Measurements from ENCODE around the gene KCTD13.

Gene KCTD13, protein sequence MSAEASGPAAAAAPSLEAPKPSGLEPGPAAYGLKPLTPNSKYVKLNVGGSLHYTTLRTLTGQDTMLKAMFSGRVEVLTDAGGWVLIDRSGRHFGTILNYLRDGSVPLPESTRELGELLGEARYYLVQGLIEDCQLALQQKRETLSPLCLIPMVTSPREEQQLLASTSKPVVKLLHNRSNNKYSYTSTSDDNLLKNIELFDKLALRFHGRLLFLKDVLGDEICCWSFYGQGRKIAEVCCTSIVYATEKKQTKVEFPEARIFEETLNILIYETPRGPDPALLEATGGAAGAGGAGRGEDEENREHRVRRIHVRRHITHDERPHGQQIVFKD

DNA sequence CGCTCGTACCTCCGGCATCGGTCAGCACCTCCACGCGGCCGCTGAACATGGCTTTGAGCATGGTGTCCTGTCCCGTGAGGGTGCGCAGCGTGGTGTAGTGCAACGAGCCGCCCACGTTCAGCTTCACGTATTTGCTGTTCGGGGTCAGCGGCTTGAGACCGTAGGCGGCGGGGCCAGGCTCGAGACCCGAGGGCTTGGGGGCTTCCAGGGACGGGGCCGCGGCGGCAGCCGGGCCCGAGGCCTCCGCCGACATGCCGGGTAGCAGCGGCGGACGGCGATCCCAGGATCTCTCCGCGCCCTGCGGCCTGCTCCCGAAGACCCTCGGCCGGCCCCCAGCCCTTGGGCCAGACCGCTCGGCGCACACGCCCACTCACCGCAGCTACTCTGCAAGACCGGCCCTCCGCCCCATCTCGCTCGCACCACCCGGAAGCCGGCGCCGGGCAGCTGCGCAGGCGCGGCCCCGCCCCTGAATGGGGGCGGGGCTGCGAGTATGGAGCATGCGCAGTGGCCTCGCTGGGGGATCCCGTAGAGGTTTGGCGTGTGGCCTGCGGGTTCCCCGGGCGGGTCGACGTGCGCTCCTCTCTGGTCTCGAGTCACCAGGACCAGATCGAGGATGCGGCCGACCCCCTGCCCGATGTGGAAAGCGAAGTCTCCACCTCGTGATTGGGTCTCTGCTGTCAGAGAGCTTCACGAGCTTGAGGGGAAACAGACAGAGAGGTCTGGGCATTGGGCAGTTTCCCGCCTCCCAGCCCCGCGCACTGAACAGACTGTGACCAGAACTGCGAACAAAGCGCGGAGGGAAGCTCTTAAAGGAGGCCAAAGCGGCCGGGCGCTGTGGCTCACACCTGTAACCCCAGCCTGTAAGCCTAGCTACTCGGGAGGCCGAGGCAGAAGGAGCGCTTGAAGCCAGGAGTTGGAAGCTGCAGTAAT is at the start of gene KCTD13:
Gene KCTD13 (minus strand): TSS at position 446 of the 930 bp plus-strand sequence. CDS start 193 bp downstream, at position 253.
- in situ Hi-C loops (cut with HindIII; ENCODE audit: low pct_unique_long_range_greater_than_20kb, low sequenced_read_pairs), result no loop called here

DNA sequence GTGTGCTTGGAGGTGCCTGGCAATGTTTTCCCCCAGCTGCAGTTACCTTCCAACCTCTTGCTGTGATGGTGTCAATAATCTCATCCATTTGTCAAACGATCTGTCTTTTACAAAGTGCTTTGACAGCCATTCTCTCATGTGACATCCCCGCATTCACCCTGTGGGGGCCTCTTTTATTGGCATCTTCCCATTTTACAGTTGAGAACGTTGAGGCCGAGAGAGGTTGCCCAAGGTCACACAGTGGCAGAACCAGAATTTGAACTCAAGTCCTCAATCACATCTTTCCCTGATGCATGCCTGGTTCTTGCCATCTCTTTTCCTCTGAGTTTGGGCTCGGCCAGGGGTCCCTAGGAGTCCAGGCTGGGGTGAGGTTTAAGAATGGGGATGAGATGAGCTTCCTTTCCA is 49.1 kb upstream of the KCTD13 start:
- TF ChIP-seq JUND (IDR thresholded peaks at IDR 0.05; ENCODE audit: low read depth), result no peak
- DNase-seq (ENCODE audit: low read depth in 1 of 2, low spot score in 1 of 2), result no peak
- in situ Hi-C loops (cut with HindIII; ENCODE audit: low pct_unique_long_range_greater_than_20kb, low sequenced_read_pairs), result no loop called here

More for the DNA sequence above, at the start of gene KCTD13:
- peak; percentile 87 to 97 for DNase-seq (ENCODE audit: low read depth in 1 of 2, low spot score in 1 of 2)
- TF ChIP-seq JUND (IDR thresholded peaks at IDR 0.05; ENCODE audit: low read depth), result no peak

DNA sequence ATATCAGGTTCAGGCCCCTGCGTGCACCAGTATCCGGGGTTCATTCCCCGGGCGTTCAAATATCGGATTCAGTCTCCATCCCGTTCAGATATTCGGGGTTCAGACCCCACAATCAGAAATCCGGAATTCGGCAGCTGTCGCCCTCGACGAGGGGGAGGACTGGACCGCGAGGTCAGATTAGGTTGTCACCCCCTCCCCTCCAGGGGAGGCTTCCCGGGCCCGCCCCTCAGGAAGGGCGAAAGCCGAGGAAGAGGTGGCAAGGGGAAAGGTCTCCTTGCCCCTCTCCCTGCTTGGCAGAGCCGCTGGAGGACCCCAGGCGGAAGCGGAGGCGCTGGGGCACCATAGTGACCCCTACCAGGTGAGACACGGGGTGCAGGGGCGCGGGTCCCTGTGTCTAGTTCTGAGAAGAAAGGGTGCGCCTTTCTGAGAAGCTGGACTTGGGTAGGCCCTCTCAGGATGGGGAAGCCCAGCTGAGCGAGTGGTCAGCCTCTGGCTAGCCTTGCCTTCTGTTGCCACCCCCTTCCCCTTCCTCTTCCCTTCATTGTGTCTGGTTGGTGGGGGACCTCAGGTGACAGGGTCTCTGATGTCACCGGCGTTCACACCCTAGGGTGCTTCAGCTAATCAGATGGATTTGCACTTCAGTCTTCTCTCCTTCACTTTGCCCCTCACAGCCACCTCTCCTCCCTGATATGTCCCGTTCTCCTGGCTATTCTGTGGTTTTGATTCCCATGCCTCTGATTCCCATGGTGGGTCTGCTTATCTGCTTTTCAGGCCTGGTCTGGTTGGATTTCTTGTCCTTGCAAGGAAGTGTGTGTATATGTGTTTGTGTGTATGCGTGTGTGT is 48.5 kb upstream of the KCTD13 start:
- in situ Hi-C loops (cut with HindIII; ENCODE audit: low pct_unique_long_range_greater_than_20kb, low sequenced_read_pairs), result no loop called here
- TF ChIP-seq JUND (IDR thresholded peaks at IDR 0.05; ENCODE audit: low read depth), result no peak
- DNase-seq (ENCODE audit: low read depth in 1 of 2, low spot score in 1 of 2), result no peak

GRCh38 chr16:29973384-29974246 is 47.6 kb upstream of the KCTD13 start, which contains the start of gene TAOK2:
TSS of gene TAOK2 (plus strand) at chr16:29973868. CDS start at chr16:29977773, 3,905 bp downstream.
- DNase-seq (ENCODE audit: low read depth in 1 of 2, low spot score in 1 of 2), result peak; percentile 99
- in situ Hi-C loops (cut with HindIII; ENCODE audit: low pct_unique_long_range_greater_than_20kb, low sequenced_read_pairs), result no loop called here
- TF ChIP-seq JUND (IDR thresholded peaks at IDR 0.05; ENCODE audit: low read depth), result no peak

DNA sequence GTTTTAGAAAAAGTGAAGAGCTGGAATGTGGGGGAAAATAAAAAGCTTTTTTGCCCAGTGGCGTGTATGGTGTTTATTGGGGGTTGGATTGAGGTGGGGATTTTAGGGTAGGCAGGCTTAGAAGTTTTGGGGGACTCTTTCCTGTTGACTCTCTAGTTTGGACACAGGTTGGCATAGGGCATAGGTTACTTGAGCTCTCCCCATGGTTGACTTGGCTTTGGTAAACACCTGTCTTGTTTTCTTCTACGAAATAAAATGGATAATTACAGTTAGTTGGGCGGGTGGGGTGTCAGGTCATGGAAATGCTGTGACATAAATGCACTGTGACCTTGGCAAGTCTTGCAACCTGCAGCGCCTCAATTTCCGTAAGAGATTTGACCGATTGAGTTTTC is 47.0 kb upstream of the KCTD13 start:
- no peak for TF ChIP-seq JUND (IDR thresholded peaks at IDR 0.05; ENCODE audit: low read depth)
- DNase-seq (ENCODE audit: low read depth in 1 of 2, low spot score in 1 of 2), result no peak
- in situ Hi-C loops (cut with HindIII; ENCODE audit: low pct_unique_long_range_greater_than_20kb, low sequenced_read_pairs), result no loop called here

- no peak for TF ChIP-seq JUND (IDR thresholded peaks at IDR 0.05; ENCODE audit: low read depth)
- in situ Hi-C loops (cut with HindIII; ENCODE audit: low pct_unique_long_range_greater_than_20kb, low sequenced_read_pairs), result no loop called here
- no peak for DNase-seq (ENCODE audit: low read depth in 1 of 2, low spot score in 1 of 2)
Observed at GRCh38 chr16:29972500-29972899, 46.5 kb upstream of the KCTD13 start.

DNA sequence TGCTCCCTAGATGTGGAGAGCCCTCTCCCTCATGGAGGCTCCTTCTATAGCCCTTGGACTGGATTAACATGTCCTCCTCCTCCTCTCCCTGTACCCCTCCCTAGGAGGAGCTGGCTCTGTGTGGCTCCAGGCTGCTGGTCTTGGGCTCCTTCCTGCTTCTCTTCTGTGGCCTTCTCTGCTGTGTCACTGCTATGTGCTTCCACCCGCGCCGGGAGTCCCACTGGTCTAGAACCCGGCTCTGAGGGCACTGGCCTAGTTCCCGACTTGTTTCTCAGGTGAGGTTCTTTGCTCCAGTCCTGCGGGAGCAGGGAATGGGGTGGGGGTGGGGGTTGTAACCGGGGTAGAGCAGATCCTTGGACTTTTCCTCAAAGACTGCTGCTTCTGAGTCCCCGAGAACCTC is 45.3 kb upstream of the KCTD13 start:
- TF ChIP-seq JUND (IDR thresholded peaks at IDR 0.05; ENCODE audit: low read depth), result no peak
- in situ Hi-C loops (cut with HindIII; ENCODE audit: low pct_unique_long_range_greater_than_20kb, low sequenced_read_pairs), result no loop called here
- DNase-seq (ENCODE audit: low read depth in 1 of 2, low spot score in 1 of 2), result no peak

DNA sequence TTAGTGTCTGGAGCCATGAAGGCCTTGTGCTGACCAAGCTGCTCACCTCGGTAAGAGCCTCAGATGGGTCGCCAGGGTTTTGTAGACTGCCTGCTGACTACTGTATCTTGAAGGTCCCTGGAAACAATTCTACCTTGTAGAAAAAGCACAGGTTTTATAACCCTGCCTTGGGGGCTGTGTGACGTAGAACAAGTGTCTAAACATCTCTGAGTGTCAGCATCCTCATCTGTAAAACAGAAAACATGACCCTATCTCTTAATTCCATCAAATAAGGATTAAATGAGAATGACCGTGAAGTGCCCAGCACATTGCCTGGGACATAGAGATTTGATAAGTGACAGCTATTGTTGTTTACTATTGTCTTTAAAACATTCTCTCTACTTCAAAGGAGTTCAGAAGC is 42.2 kb upstream of the KCTD13 start:
- no peak for DNase-seq (ENCODE audit: low read depth in 1 of 2, low spot score in 1 of 2)
- in situ Hi-C loops (cut with HindIII; ENCODE audit: low pct_unique_long_range_greater_than_20kb, low sequenced_read_pairs), result no loop called here
- no peak for TF ChIP-seq JUND (IDR thresholded peaks at IDR 0.05; ENCODE audit: low read depth)

DNA sequence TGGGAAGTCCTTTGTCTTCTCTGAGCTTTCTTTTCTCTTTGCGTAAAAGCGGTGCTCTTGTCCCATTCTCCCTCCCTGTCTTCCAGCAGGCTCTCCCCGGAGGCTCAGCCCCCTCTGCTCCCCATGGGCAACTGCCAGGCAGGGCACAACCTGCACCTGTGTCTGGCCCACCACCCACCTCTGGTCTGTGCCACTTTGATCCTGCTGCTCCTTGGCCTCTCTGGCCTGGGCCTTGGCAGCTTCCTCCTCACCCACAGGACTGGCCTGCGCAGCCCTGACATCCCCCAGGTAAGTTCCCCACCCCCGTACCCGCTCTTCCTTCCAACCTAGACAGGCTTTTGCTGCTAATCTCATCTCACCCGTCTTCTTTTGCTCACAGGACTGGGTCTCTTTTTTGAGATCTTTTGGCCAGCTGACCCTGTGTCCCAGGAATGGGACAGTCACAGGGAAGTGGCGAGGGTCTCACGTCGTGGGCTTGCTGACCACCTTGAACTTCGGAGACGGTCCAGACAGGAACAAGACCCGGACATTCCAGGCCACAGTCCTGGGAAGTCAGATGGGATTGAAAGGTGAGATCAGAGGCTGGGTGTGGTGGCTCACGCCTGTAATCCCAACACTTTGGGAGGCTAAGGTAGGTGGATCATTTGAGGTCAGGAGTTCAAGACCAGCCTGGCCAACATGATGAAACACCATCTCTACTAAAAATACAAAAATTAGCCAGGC is 37.2 kb upstream of the KCTD13 start:
- TF ChIP-seq JUND (IDR thresholded peaks at IDR 0.05; ENCODE audit: low read depth), result no peak
- in situ Hi-C loops (cut with HindIII; ENCODE audit: low pct_unique_long_range_greater_than_20kb, low sequenced_read_pairs), result no loop called here
- DNase-seq (ENCODE audit: low read depth in 1 of 2, low spot score in 1 of 2), result no peak

- in situ Hi-C loops (cut with HindIII; ENCODE audit: low pct_unique_long_range_greater_than_20kb, low sequenced_read_pairs), result no loop called here
- no peak for DNase-seq (ENCODE audit: low read depth in 1 of 2, low spot score in 1 of 2)
- no peak for TF ChIP-seq JUND (IDR thresholded peaks at IDR 0.05; ENCODE audit: low read depth)
Observed at GRCh38 chr16:29962344-29962994, 36.4 kb upstream of the KCTD13 start.

Data from T47D (cell line).